H1 (cell line): ENCODE data around the gene KCNAB2. TPM values are rescaled to one million over a fixed set of nuclear protein-coding genes. Genes with fewer than 3 reads are reported as not detected.

Experiments
- BACH1 ChIP-seq: IDR thresholded peaks from 2 replicates; pipeline ENCODE4 v1.6.1; 2012; ENCODE audit warnings: low read length, improper control_type of control experiment
- EZH2 ChIP-seq: fragments of 200-600 bp; sonication (generic); IDR thresholded peaks from 2 replicates; pipeline ENCODE4 v1.7.1; 2012; ENCODE audit warnings: low read depth, mild to moderate bottlenecking, moderate library complexity, low read length, inconsistent platforms; ENCODE audit not compliant: severe bottlenecking
- MAFK ChIP-seq: IDR thresholded peaks from 2 replicates; pipeline ENCODE4 v1.6.1; 2012; ENCODE audit warnings: low read depth, mild to moderate bottlenecking, improper control_type of control experiment, low read length
- SP4 ChIP-seq: IDR thresholded peaks from 2 replicates; pipeline ENCODE4 v1.6.1; 2012; ENCODE audit warnings: low read length, inconsistent platforms
- SUZ12 ChIP-seq: fragments of 200-600 bp; sonication (generic); IDR thresholded peaks from 2 replicates; pipeline ENCODE4 v1.6.1; 2012; ENCODE audit warnings: mild to moderate bottlenecking, inconsistent platforms, low read length, moderate library complexity, mixed read lengths
- ZNF274 ChIP-seq: IDR thresholded peaks from 2 replicates; pipeline ENCODE4 v1.7.0; 2012; ENCODE audit warnings: low read length, borderline replicate concordance; ENCODE audit errors: extremely low read depth
- polyA plus RNA-seq, 7 experiments: library from polyadenylated mRNA; depleted of rRNA in 3 of 7; stranded (reverse) in 5 of 7; unstranded in 2 of 7; fragments of >200 nt in 5 of 7; fragments of 200-250 nt in 2 of 7; gene quantifications; 1 replicate in 5 of 7; 2 replicates in 1 of 7; 4 replicates in 1 of 7; pipeline versions ENCODE4 v1.2.1 to v1.2.3, GENCODE V29; 2011 to 2013; ENCODE audit warnings: missing spikeins in 2 of 7, mixed read lengths in 2 of 7
- total RNA-seq: library from RNA; stranded (reverse); fragmentation: NEBNext Ultra II Directional; extraction: Animal tissue kit (Norgen Biotek cat#: 25700); gene quantifications from 2 replicates; pipeline ENCODE4 v1.2.1, GENCODE V29; 2021

The KCNAB2 gene
- total and polyA plus RNA-seq, 2 of the 8 experiments (the other 6 are each of a cell fraction or from before 2014, with no cell fraction given) = 4.5 to 7.0 TPM

DNA sequence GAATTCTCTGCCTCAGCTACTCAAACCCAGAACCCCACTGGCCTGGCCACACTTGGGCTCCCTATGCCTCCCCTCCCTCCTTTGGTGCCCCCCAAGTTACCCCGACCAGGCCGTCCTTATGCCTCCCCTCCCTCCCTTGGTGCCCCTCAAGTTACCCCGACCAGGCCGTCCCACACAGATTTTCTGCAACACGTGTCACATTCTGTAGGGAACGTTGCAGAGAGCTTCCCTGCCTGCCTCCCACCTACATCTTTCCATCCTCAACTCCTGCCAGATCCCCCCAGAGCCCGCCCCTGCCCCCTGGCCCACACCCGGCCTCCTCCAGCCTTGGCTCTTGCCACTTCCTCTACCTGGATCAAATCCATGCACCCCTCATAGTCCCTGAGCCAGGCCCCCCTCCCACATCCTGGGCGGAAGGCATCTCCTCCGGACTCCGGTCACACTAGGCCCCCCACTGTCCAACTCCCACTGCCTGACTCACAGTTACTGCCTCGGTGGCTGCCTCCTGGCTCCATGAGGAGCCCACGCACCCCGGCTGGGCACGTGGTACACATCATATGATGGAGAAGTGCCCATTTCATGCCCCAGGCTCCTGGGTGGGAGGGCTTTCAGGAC, 41.2 kb downstream of the KCNAB2 start (continued):
- no peak for TF ChIP-seq EZH2
- TF ChIP-seq SUZ12 = no peak
- TF ChIP-seq SP4 = no peak
- TF ChIP-seq MAFK = no peak
- TF ChIP-seq BACH1 = no peak
- TF ChIP-seq ZNF274 = no peak
- TF ChIP-seq, all 59 proteins: peak for 0
